Stimulated activated CD4-positive, alpha-beta T cell treated with anti-CD3 and anti-CD28 coated beads, Interleukin-1b, Interleukin-23, amount 100 ng/mL, for 1 hour (primary cell): ENCODE data around the gene NAIF1.
A peak's percentile ranks its signal among the peaks of the same experiment; 100 is the strongest.
"Not testable (repeated sequence)": the region's sequence is repeated elsewhere in the genome, so short reads cannot be mapped to it uniquely, and the experiment has no call there.

ENCODE experiments used
- DNase-seq, 2 donors: peaks; one replicate each; pipeline ENCODE4 v3.0.0-alpha.2; 2020; ENCODE audit warnings: low read depth in 2 of 2

Gene NAIF1

DNA sequence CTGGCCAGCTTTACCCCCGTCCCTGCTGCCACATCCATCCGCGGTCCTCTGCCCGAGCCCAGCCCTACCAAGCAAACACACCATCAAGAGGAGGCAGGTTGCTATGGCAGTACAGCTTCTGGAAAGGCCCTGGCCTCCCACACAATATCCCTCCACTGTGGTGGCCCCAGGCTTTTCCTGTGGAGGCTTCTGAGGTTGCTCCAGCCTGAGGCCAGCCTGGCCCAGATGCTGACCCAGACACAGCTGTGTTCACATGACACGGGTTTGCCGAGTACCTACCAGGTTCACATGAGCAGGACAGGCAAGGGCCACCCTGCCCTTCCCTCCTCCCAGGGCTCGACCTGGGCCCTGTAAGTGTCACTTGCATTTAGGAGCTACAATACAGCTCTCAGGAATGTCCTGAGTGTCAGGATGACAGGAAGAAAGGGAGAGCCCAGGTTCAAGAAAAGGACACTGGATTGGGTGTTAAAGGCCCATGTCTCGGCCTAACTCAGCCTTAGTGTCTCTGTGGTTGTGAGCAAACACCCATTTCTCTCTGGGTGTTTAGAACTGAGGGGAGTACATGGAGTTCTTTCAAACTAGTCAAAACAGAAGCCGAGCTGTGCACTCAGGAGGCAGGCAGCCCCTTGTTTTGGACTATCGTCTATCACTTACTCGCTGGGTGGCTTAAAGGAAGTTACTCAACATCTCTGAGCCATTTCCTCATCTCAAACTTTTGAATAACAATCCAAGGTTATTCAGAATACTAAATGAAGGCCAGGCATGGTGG is 40.2 kb downstream of the NAIF1 start:
- no peak for DNase-seq

GRCh38 chr9:128026255-128026772 is 40.8 kb downstream of the NAIF1 start:
- peak in 1 of 2 donors; percentile 60 for DNase-seq

DNA sequence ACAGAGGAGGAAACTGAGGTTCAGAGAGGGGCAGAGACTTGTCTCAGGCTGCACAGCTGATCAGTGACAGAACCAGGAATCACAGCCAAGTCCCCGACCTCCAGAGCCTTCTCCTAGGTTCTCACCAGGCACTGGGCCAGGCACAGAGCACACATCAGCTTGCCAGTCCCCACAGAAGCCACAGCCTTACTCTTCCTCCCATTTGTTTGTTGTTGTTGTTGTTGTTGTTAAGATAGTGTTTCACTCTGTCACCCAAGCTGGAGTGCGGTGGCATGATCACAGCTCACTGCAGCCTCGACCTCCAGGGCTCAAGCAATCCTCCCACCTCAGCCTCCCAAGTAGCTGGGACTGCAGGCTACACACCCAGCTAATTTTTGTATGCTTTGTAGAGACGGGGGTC is 41.4 kb downstream of the NAIF1 start:
- DNase-seq: no peak

DNA sequence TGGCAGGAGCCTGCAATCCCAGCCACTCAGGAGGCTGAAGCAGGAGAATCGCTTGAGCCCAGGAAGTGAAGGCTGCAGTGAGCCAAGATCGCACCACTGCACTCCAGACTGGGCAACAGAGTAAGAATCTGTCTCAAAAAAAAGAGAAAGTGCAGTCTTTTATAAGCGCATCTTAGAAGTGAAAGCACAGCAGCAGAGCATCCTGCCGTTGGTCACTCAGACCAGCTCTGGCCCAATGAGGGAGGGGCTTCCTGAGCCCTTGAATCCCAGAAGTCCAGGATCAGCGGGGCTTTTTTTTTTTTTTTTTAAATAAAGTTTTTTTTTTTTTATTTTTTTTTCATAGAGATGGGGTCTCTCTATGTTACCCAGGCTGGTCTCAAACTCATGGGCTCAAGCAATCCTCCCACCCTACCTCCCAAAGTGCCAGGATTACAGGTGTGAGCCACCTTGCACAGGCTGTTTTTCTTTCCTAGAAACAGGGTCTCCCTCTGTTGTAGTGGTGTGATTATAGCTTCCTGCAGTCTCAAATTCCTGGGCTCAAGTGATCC is 42.3 kb downstream of the NAIF1 start:
- DNase-seq: no peak

DNA sequence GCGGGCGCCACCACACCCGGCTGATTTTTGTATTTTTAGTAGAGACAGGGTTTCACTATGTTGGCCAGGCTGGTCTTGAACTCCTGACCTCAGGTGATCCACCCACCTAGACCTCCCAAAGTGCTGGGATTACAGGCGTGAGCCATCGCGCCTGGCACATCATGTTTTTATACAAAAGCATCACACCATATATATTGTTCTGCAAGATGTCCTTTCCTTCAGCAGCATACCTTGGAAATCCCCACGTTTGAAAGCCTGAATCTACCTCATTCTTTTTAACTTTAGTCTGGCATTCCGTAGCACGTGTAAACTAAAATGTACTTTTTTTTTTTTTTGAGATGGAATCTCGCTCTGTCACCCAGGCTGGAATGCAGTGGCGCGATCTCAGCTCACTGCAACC is 43.4 kb downstream of the NAIF1 start:
- DNase-seq: not testable (repeated sequence)

DNA sequence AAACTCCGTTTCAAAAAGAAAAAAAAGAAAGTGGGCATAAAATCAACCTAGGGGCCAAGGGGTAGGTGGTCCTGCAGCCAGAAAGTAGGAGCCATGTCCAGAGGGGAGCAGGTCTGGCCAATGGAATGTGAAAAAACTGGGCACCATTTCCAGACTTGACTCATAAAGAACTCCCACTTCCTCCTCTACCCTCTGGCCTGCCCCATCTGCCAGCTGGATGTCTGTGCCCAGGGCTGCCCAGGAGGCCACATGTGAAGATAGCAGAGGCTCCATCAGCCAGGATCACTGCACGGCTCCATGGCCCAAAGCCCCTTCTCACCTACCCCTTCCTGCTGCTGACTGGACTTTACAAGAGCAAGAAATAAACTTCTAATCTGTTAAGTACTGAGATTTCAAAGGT is 44.2 kb downstream of the NAIF1 start:
- no peak for DNase-seq

DNA sequence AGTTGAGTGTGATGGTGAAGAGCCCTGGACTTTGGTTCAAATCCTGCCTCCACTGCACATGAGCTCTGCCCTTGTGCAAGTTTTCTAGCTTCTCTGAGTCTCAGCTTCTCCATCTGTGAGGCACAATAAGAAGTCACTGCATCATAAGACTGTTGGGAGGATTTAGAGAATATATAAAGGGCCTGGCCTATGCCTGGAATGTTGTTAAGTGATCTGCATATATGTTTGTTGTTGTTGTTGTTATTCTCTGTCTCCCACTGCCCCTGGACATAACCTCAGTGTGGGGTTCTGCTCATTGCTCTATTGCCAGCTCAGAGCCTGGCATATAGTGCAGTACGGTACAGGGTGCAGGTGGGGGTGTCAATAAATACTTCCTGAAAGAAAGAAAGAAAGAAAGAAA is 46.0 kb downstream of the NAIF1 start:
- DNase-seq: no peak

DNA sequence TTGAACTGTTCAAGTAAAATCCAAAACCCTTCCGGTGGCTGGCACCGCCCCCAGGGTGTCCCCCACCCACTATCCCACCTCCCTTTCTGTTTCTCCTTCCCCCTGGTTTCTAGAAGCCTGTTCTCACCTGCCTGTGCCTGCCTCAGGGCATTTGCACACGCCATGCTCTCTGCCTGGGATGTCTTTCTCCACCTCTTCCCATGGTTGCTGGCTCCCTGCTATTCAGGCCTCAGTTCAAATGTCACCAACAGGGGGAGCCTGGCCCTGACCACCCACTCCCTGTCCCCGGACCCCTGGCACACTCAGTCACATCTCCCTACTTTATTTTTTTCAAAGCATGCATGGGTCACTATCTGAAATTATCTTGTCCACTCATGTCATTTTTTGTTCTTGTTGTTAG is 46.4 kb downstream of the NAIF1 start:
- no peak for DNase-seq

- no peak for DNase-seq
Observed at GRCh38 chr9:128015696-128016095, 51.4 kb downstream of the NAIF1 start.
